ENCODE results near the gene IRF8.

Gene IRF8

DNA sequence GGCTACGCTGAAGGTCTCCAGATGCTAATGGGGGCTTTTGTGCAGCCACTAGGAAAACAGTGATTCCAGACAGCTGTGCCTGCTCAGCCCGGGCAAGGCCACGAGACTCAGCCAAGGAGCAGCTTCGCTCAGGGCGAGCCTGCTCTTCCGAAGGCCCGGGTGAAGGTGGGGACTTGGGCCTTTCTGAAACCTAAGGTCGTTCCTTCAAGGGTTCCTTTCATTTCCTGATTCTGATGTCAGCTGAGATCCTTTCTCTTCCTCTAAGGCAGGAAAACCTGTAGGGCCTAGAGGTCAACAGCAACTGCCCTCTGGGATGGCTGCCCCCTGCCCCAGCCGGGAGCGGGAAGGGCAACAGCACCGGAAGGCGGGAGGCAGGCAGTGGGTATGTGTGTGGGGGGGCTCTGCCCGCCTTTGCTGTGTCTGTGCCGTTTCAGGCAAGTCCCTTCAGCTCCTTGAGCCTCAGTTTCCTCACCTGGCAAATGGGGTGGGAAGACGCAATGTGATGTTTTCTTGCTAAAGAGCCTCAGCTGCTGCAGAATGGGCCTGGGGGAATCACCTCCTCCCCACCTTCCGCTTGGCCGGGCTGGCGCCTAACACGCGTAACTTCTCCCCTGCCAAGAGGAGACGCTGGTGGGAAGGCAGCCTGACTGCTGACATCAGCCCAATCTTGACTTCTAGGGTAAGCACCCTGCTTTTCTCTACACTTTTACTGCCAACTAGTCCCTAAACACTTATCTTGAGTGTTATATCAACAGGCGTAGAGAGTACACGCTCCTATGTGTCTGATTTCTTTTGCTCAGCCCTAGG is 32.8 kb downstream of the IRF8 start:
- H3K14ac ChIP-seq (ENCODE audit: low read length in 2 of 2) = no peak overlapping the region

DNA sequence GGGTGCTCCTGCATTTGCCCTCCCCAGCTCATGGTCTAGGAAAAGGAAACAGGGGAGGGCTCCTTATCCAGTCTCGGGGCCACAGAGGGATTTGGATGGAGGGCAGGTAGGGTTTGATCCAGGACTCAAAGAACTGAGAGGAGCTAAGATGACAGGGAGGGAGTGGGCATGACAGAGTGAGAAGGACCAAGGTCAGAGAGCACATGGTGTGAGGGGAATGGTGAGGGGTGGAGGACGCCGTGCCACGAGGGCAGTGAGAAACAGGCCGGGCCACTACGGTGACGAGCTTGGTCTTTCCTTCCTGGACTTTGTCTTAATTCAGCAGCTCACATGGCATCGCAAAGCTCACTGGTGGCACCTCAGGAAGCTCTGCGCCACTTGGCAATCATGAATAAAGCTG is 35.2 kb downstream of the IRF8 start:
- Histone ChIP-seq H3K36me3 (ENCODE audit: control insufficient read depth in 1 of 2, insufficient read depth in 2 of 2, low read depth in 1 of 2, low read length in 2 of 2) (no peaks in the 10 kb centered on the region), H2AFZ (ENCODE audit: low read depth, low read length) (no peak overlapping the region), H3K23ac (ENCODE audit: low read length in 2 of 2) (no peak overlapping the region), H2BK15ac (ENCODE audit: low read depth, poor library complexity, severe bottlenecking) (no peak overlapping the region), H4K8ac (ENCODE audit: low read length) (no peak overlapping the region), H3K4me2 (ENCODE audit: low read length, poor library complexity, severe bottlenecking) (no peak overlapping the region), H3K4ac (ENCODE audit: low read depth in 1 of 2, low read length in 2 of 2) (no peak overlapping the region), H2BK12ac (ENCODE audit: low read length in 2 of 2) (no peak overlapping the region), H3K27ac (ENCODE audit: low read length, poor library complexity, severe bottlenecking) (no peak overlapping the region), H3K4me3 (ENCODE audit: insufficient read depth in 1 of 2, low read depth in 1 of 2, low read length in 2 of 2) (no peak overlapping the region), H3K18ac (ENCODE audit: low read depth in 1 of 2, low read length in 2 of 2) (no peak overlapping the region), H3K4me1 (ENCODE audit: control insufficient read depth, insufficient read depth, low read depth, low read length) (no peaks in the 10 kb centered on the region), H2BK5ac (ENCODE audit: low read depth, low read length, poor library complexity, severe bottlenecking) (no peak overlapping the region), H3K14ac (ENCODE audit: low read length in 2 of 2) (peak overlapping the region in 1 of 2 experiments; percentile 37), H3K9me3 (ENCODE audit: control insufficient read depth, low read length) (no peaks in the 10 kb centered on the region), H2BK120ac (ENCODE audit: low read depth, low read length) (no peak overlapping the region), H2AK5ac (ENCODE audit: low read length, severe bottlenecking) (no peak overlapping the region), H4K91ac (ENCODE audit: low read length) (peak overlapping the region; percentile 21), H3K27me3 (ENCODE audit: control insufficient read depth in 1 of 2, insufficient read depth in 1 of 2, low read length in 2 of 2) (peaks cover under 1 to 61% of the 10 kb centered on the region in 2 experiments), H3K79me1 (replicated peaks; ENCODE audit: low read length, poor library complexity, severe bottlenecking) (no peaks in the 10 kb centered on the region), H3K9ac (ENCODE audit: low read length) (no peak overlapping the region)
- DNase-seq = no peak
- WGBS = 87% methylated on average over 9 of the region's 9 CpGs

More for the DNA sequence above, 32.8 kb downstream of the IRF8 start:
- no peak overlapping the region for H2BK5ac ChIP-seq (ENCODE audit: low read depth, low read length, poor library complexity, severe bottlenecking)
- H3K36me3 ChIP-seq (ENCODE audit: control insufficient read depth in 1 of 2, insufficient read depth in 2 of 2, low read depth in 1 of 2, low read length in 2 of 2) = no peaks in the 10 kb centered on the region
- H3K27me3 ChIP-seq (ENCODE audit: control insufficient read depth in 1 of 2, insufficient read depth in 1 of 2, low read length in 2 of 2) = peaks cover 10 to 60% of the 10 kb centered on the region in 2 experiments
- no peak overlapping the region for H2BK12ac ChIP-seq (ENCODE audit: low read length in 2 of 2)
- H4K8ac ChIP-seq (ENCODE audit: low read length) = no peak overlapping the region
- no peak overlapping the region for H3K4me2 ChIP-seq (ENCODE audit: low read length, poor library complexity, severe bottlenecking)
- H2AFZ ChIP-seq (ENCODE audit: low read depth, low read length) = no peak overlapping the region
- H2BK120ac ChIP-seq (ENCODE audit: low read depth, low read length) = no peak overlapping the region
- no peak overlapping the region for H3K4ac ChIP-seq (ENCODE audit: low read depth in 1 of 2, low read length in 2 of 2)
- no peak overlapping the region for H3K23ac ChIP-seq (ENCODE audit: low read length in 2 of 2)
- no peaks in the 10 kb centered on the region for H3K9me3 ChIP-seq (ENCODE audit: control insufficient read depth, low read length)
- no peak overlapping the region for H3K18ac ChIP-seq (ENCODE audit: low read depth in 1 of 2, low read length in 2 of 2)
- H3K79me1 ChIP-seq (replicated peaks; ENCODE audit: low read length, poor library complexity, severe bottlenecking) = no peaks in the 10 kb centered on the region
- no peaks in the 10 kb centered on the region for H3K4me1 ChIP-seq (ENCODE audit: control insufficient read depth, insufficient read depth, low read depth, low read length)
- DNase-seq = no peak
- 87% methylated on average over 23 of the region's 23 CpGs for WGBS
- no peak overlapping the region for H4K91ac ChIP-seq (ENCODE audit: low read length)
- H3K27ac ChIP-seq (ENCODE audit: low read length, poor library complexity, severe bottlenecking) = no peak overlapping the region
- H2BK15ac ChIP-seq (ENCODE audit: low read depth, poor library complexity, severe bottlenecking) = no peak overlapping the region
- no peak overlapping the region for H2AK5ac ChIP-seq (ENCODE audit: low read length, severe bottlenecking)
- no peak overlapping the region for H3K4me3 ChIP-seq (ENCODE audit: insufficient read depth in 1 of 2, low read depth in 1 of 2, low read length in 2 of 2)
- no peak overlapping the region for H3K9ac ChIP-seq (ENCODE audit: low read length)

- no peak overlapping the region for H3K27ac ChIP-seq (ENCODE audit: low read length, poor library complexity, severe bottlenecking)
- WGBS = 88% methylated on average over 11 of the region's 13 CpGs
- H3K4me1 ChIP-seq (ENCODE audit: control insufficient read depth, insufficient read depth, low read depth, low read length) = no peaks in the 10 kb centered on the region
- no peak overlapping the region for H2BK15ac ChIP-seq (ENCODE audit: low read depth, poor library complexity, severe bottlenecking)
- peaks cover 0 to 58% of the 10 kb centered on the region in 2 experiments for H3K27me3 ChIP-seq (ENCODE audit: control insufficient read depth in 1 of 2, insufficient read depth in 1 of 2, low read length in 2 of 2)
- no peak for DNase-seq
- no peak overlapping the region for H2AFZ ChIP-seq (ENCODE audit: low read depth, low read length)
- no peak overlapping the region for H3K23ac ChIP-seq (ENCODE audit: low read length in 2 of 2)
- H3K4ac ChIP-seq (ENCODE audit: low read depth in 1 of 2, low read length in 2 of 2) = no peak overlapping the region
- no peak overlapping the region for H2BK12ac ChIP-seq (ENCODE audit: low read length in 2 of 2)
- H2AK5ac ChIP-seq (ENCODE audit: low read length, severe bottlenecking) = no peak overlapping the region
- no peak overlapping the region for H3K14ac ChIP-seq (ENCODE audit: low read length in 2 of 2)
- H4K8ac ChIP-seq (ENCODE audit: low read length) = no peak overlapping the region
- H3K36me3 ChIP-seq (ENCODE audit: control insufficient read depth in 1 of 2, insufficient read depth in 2 of 2, low read depth in 1 of 2, low read length in 2 of 2) = no peaks in the 10 kb centered on the region
- no peak overlapping the region for H3K18ac ChIP-seq (ENCODE audit: low read depth in 1 of 2, low read length in 2 of 2)
- H3K4me3 ChIP-seq (ENCODE audit: insufficient read depth in 1 of 2, low read depth in 1 of 2, low read length in 2 of 2) = no peak overlapping the region
- H2BK5ac ChIP-seq (ENCODE audit: low read depth, low read length, poor library complexity, severe bottlenecking) = no peak overlapping the region
- no peak overlapping the region for H4K91ac ChIP-seq (ENCODE audit: low read length)
- H3K79me1 ChIP-seq (replicated peaks; ENCODE audit: low read length, poor library complexity, severe bottlenecking) = no peaks in the 10 kb centered on the region
- H3K4me2 ChIP-seq (ENCODE audit: low read length, poor library complexity, severe bottlenecking) = no peak overlapping the region
- no peaks in the 10 kb centered on the region for H3K9me3 ChIP-seq (ENCODE audit: control insufficient read depth, low read length)
- H2BK120ac ChIP-seq (ENCODE audit: low read depth, low read length) = no peak overlapping the region
- no peak overlapping the region for H3K9ac ChIP-seq (ENCODE audit: low read length)
Observed at GRCh38 chr16:85935391-85935973, 36.5 kb downstream of the IRF8 start.

DNA sequence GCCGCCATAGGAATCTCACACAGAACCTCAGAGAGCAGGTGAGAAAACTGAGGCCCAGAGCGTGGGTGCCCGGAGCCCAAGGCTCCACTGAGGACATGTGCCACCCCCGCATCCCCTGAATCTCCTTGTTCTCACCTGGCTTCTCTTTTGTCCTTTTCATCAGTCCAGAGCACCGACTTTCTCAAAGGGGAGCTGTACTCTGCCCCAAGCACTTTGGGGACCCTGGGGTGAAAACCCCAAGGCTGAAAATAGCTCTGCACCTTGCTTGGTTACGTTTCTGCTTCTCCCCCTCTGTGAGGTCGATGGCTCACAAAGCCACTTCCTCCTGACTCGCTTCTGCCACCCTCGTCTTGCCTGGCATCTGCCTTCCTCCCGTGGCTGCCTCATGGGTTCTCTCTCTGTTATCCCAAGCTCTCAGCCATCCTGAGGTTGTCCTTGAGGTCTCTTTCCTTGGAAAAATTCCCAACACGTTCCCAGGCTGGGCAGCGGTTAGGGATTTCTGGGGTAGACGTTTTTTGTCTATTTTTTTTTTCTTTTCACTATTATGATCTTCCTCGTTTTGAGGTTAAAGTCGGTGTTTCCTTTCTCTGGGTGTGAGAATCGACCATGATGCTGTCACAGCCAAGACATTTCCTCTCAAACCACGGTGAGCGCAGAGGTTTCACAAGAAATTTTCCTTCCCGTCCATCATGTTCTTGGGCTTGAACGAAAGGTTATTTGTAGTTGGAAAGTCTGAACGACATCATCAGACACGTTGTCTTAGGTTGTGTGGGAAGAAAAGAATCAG is 37.2 kb downstream of the IRF8 start:
- Histone ChIP-seq H4K91ac (ENCODE audit: low read length) (no peak overlapping the region), H2BK12ac (ENCODE audit: low read length in 2 of 2) (no peak overlapping the region), H3K27me3 (ENCODE audit: control insufficient read depth in 1 of 2, insufficient read depth in 1 of 2, low read length in 2 of 2) (peaks cover 0 to 58% of the 10 kb centered on the region in 2 experiments), H2BK15ac (ENCODE audit: low read depth, poor library complexity, severe bottlenecking) (no peak overlapping the region), H2AFZ (ENCODE audit: low read depth, low read length) (no peak overlapping the region), H3K4me1 (ENCODE audit: control insufficient read depth, insufficient read depth, low read depth, low read length) (no peaks in the 10 kb centered on the region), H2BK5ac (ENCODE audit: low read depth, low read length, poor library complexity, severe bottlenecking) (no peak overlapping the region), H3K4me3 (ENCODE audit: insufficient read depth in 1 of 2, low read depth in 1 of 2, low read length in 2 of 2) (no peak overlapping the region), H3K14ac (ENCODE audit: low read length in 2 of 2) (no peak overlapping the region), H3K23ac (ENCODE audit: low read length in 2 of 2) (no peak overlapping the region), H3K27ac (ENCODE audit: low read length, poor library complexity, severe bottlenecking) (no peak overlapping the region), H4K8ac (ENCODE audit: low read length) (no peak overlapping the region), H3K9me3 (ENCODE audit: control insufficient read depth, low read length) (no peaks in the 10 kb centered on the region), H2BK120ac (ENCODE audit: low read depth, low read length) (no peak overlapping the region), H3K36me3 (ENCODE audit: control insufficient read depth in 1 of 2, insufficient read depth in 2 of 2, low read depth in 1 of 2, low read length in 2 of 2) (no peaks in the 10 kb centered on the region), H3K79me1 (replicated peaks; ENCODE audit: low read length, poor library complexity, severe bottlenecking) (no peaks in the 10 kb centered on the region), H2AK5ac (ENCODE audit: low read length, severe bottlenecking) (no peak overlapping the region), H3K9ac (ENCODE audit: low read length) (no peak overlapping the region), H3K18ac (ENCODE audit: low read depth in 1 of 2, low read length in 2 of 2) (no peak overlapping the region), H3K4me2 (ENCODE audit: low read length, poor library complexity, severe bottlenecking) (no peak overlapping the region), H3K4ac (ENCODE audit: low read depth in 1 of 2, low read length in 2 of 2) (no peak overlapping the region)
- 81% methylated on average over 21 of the region's 22 CpGs for WGBS
- no peak for DNase-seq
